Stomach (tissue), 9 donors: ENCODE data around the gene OLA1. TPM values are rescaled to one million over a fixed set of nuclear protein-coding genes. Genes with fewer than 3 reads are reported as not detected.

ENCODE experiments used
- DNase-seq, 2 donors: peaks; one replicate each; pipeline versions ENCODE4 v3.0.0 to v3.0.0-alpha.2; 2013 to 2019
- H3K27ac ChIP-seq, 5 donors: fragments of 200-600 bp in 4 of 5; sonication (generic) in 4 of 5; one replicate each; pipeline ENCODE4 v1.5.1; 2013 to 2019; ENCODE audit warnings: mild to moderate bottlenecking in 1 of 5, moderate library complexity in 1 of 5
- H3K27me3 ChIP-seq, 3 donors: fragments of 200-600 bp; sonication (generic); one replicate each; pipeline ENCODE4 v1.5.1; 2017 to 2019; ENCODE audit warnings: mixed run types in 1 of 3
- H3K36me3 ChIP-seq, 4 donors: fragments of 200-600 bp; sonication (generic); 1 replicate in 3 of 4; 2 replicates in 1 of 4; pipeline ENCODE4 v1.5.1; 2016 to 2019
- H3K4me1 ChIP-seq, 4 donors: fragments of 200-600 bp; sonication (generic); one replicate each; pipeline ENCODE4 v1.5.1; 2016 to 2019
- H3K4me3 ChIP-seq, 4 donors: fragments of 200-600 bp; sonication (generic) in 3 of 4; one replicate each; pipeline ENCODE4 v1.5.1; 2016 to 2019; ENCODE audit warnings: mild to moderate bottlenecking in 1 of 4
- H3K9me3 ChIP-seq, 4 donors: fragments of 200-600 bp; sonication (generic); one replicate each; pipeline ENCODE4 v1.5.1; 2016 to 2019
- CTCF ChIP-seq, 7 experiments: fragments of 450-650 bp in 4 of 7; fragments of 200-600 bp in 3 of 7; sonication (generic) in 3 of 7; IDR thresholded peaks; one replicate each; pipeline ENCODE4 v1.5.1; 2016 to 2019; ENCODE audit warnings: antibody characterized with exemption in 7 of 7, control low read depth in 2 of 7, mild to moderate bottlenecking in 1 of 7
- EP300 ChIP-seq: sonication (generic); formaldehyde crosslinking; IDR thresholded peaks from one replicate; pipeline ENCODE4 v1.6.1; 2017; ENCODE audit warnings: antibody characterized with exemption
- POLR2A ChIP-seq, 4 donors: fragments of 450-650 bp; IDR thresholded peaks; one replicate each; pipeline ENCODE4 v1.6.1; 2016; ENCODE audit warnings: antibody characterized with exemption in 4 of 4, control low read depth in 2 of 4, mild to moderate bottlenecking in 1 of 4, moderate library complexity in 1 of 4
- POLR2AphosphoS5 ChIP-seq, 3 donors: sonication (generic); formaldehyde crosslinking; IDR thresholded peaks; one replicate each; pipeline ENCODE4 v1.6.1; 2016; ENCODE audit warnings: antibody characterized with exemption in 3 of 3
- WGBS, 5 donors: extraction: QIAGEN DNeasy Blood & Tissue Kit in 3 of 5; methylation state at CpG; one replicate each; pipeline versions ENCODE4 v1.1.5 to v1.1.7; 2013 to 2018; 5-methylcytosine and 5-hydroxymethylcytosine counted together
- intact Hi-C: fragments of 100-400 bp; cut with DNase I; formaldehyde crosslinking; loops from one replicate; pipeline ENCODE4 v1.15.1; 2023; ENCODE audit warnings: low total_unique reads
- polyA plus RNA-seq, 3 donors: library from polyadenylated mRNA; stranded (reverse); fragments of 200-250 nt; gene quantifications; one replicate each; pipeline ENCODE4 v1.2.3, GENCODE V29; 2013
- total RNA-seq, 5 donors: library from RNA; depleted of rRNA; stranded (reverse); fragments of >200 nt; gene quantifications; one replicate each; pipeline versions ENCODE4 v1.1.0 to v1.2.3, GENCODE V29; 2014 to 2016
- donor health status: healthy with polysubstance abuse.
- donor health status: Bipolar disorder and iron deficiency.
- donor health status: healthy.

OLA1 gene
- total and polyA plus RNA-seq, 8 donors, result 20.6 to 149 (median 75.3) TPM

GRCh38 chr2:174044556-174044955 is 203.8 kb downstream of the OLA1 start:
- 82 to 90% (median 87%) methylated on average over 3 of the region's 3 CpGs for WGBS, 5 donors
- TF ChIP-seq EP300, result no peak
- no peak for TF ChIP-seq CTCF (IDR thresholded peaks at IDR 0.05)
- TF ChIP-seq POLR2A (IDR thresholded peaks at IDR 0.05), result no peak
- TF ChIP-seq POLR2AphosphoS5 (IDR thresholded peaks at IDR 0.05), result no peak
- H3K27me3 ChIP-seq, result no peaks in the 10 kb centered on the region
- no peak for DNase-seq
- no peaks in the 10 kb centered on the region for H3K36me3 ChIP-seq
- H3K9me3 ChIP-seq, result no peaks in the 10 kb centered on the region
- no peak overlapping the region for H3K27ac ChIP-seq
- H3K4me1 ChIP-seq, result peaks cover 2 to 8% (median 5%) of the 10 kb centered on the region in 4 donors
- intact Hi-C loops, result no loop called here
- no peak overlapping the region for H3K4me3 ChIP-seq

- intact Hi-C loops, result no loop called here
- Histone ChIP-seq H3K9me3 (no peaks in the 10 kb centered on the region), H3K4me1 (peaks cover 5 to 24% (median 10%) of the 10 kb centered on the region in 4 donors), H3K27me3 (no peaks in the 10 kb centered on the region), H3K27ac (peak overlapping the region in 2 of 5 donors; percentile 81 to 89), H3K36me3 (no peaks in the 10 kb centered on the region), H3K4me3 (no peak overlapping the region)
- no peak for DNase-seq
- WGBS, 5 donors, result 85 to 95% (median 94%) methylated on average over 2 of the region's 2 CpGs
- TF ChIP-seq CTCF (IDR thresholded peaks at IDR 0.05), result no peak
- TF ChIP-seq POLR2A (IDR thresholded peaks at IDR 0.05), result no peak
- TF ChIP-seq EP300, result no peak
Measured at GRCh38 chr2:174040417-174040701, 208.0 kb downstream of the OLA1 start.

- Histone ChIP-seq H3K36me3 (no peaks in the 10 kb centered on the region), H3K27me3 (no peaks in the 10 kb centered on the region), H3K27ac (peak overlapping the region; percentile 69 to 89 (median 81)), H3K4me3 (peak overlapping the region in 2 of 4 donors; percentile 20 to 28), H3K4me1 (peaks cover 5 to 24% (median 10%) of the 10 kb centered on the region in 4 donors), H3K9me3 (no peaks in the 10 kb centered on the region)
- peak in 5 of 7 experiments; percentile 62 to 88 (median 75) for TF ChIP-seq CTCF (IDR thresholded peaks at IDR 0.05)
- TF ChIP-seq EP300, result no peak
- peak in 2 of 3 donors; percentile 43 to 88 for TF ChIP-seq POLR2AphosphoS5 (IDR thresholded peaks at IDR 0.05)
- peak; percentile 89 to 96 for DNase-seq
- intact Hi-C loops, result no loop called here
- WGBS, 5 donors, result 24 to 26% (median 25%) methylated on average over 16 of the region's 16 CpGs
Measured at GRCh38 chr2:174039551-174040416, 208.5 kb downstream of the OLA1 start.

- intact Hi-C loops, result no loop called here
- Histone ChIP-seq H3K9me3 (no peaks in the 10 kb centered on the region), H3K4me3 (no peak overlapping the region), H3K4me1 (peaks cover 5 to 24% (median 10%) of the 10 kb centered on the region in 4 donors), H3K27me3 (no peaks in the 10 kb centered on the region), H3K27ac (peak overlapping the region in 2 of 5 donors; percentile 89), H3K36me3 (no peaks in the 10 kb centered on the region)
- TF ChIP-seq EP300, result no peak
- no peak for TF ChIP-seq POLR2AphosphoS5 (IDR thresholded peaks at IDR 0.05)
- TF ChIP-seq CTCF (IDR thresholded peaks at IDR 0.05), result no peak
- no peak for DNase-seq
- 67 to 87% (median 77%) methylated on average over 2 of the region's 2 CpGs for WGBS, 5 donors
Measured at GRCh38 chr2:174038462-174038861, 209.9 kb downstream of the OLA1 start.
